ENCODE measurements around the gene CA10.

The CA10 gene

DNA sequence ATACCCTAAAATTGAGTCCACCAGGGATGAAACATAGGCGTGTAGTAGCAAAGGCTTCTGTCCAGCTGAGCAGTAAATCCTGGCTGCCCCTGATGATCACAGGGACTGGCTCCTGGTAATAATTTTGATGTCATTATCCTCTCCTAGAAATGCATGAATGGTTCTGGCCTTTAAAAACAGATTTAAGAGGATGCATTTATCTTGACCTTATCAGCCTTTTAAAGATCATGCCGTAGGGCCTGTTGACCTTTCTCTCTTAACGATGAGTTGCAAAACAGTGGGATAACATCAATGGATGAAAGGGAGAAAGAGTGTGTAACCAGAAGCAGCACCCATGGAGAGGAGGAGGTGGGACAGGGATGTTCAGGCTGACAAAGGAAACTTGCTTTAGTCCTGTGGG, 128.5 kb downstream of the CA10 start:
- H3K9me3 ChIP-seq (ENCODE audit: insufficient read depth, low read length, severe bottlenecking), result no peaks in the 10 kb centered on the region
- no peaks in the 10 kb centered on the region for H3K36me3 ChIP-seq (ENCODE audit: insufficient read depth, low read length)
- no peak for ATAC-seq (ENCODE audit: insufficient read depth, low read depth)
- no peaks in the 10 kb centered on the region for H4K20me1 ChIP-seq (ENCODE audit: insufficient read depth, low read length)
- TF ChIP-seq CTCF (IDR thresholded peaks at IDR 0.05; ENCODE audit: borderline replicate concordance, extremely low read depth, low read length, poor library complexity, severe bottlenecking) (no peak), EZH2 (IDR thresholded peaks at IDR 0.05; ENCODE audit: borderline replicate concordance, low read depth, low read length, severe bottlenecking) (no peak)
- H3K27ac ChIP-seq (ENCODE audit: low read length), result no peak overlapping the region
- H2AFZ ChIP-seq (ENCODE audit: low read depth, low read length), result no peak overlapping the region
- H3K4me2 ChIP-seq (ENCODE audit: insufficient read depth, low read length), result no peak overlapping the region
- H3K4me3 ChIP-seq (ENCODE audit: low read depth in 1 of 2, low read length in 2 of 2), result no peak overlapping the region
- DNase-seq, result no peak
- no peaks in the 10 kb centered on the region for H3K79me2 ChIP-seq (ENCODE audit: insufficient read depth, low read length)
- H3K27me3 ChIP-seq (ENCODE audit: insufficient read depth, low read length, poor library complexity), result no peaks in the 10 kb centered on the region
- no peaks in the 10 kb centered on the region for H3K4me1 ChIP-seq (ENCODE audit: insufficient read depth, low read length)
- H3K9ac ChIP-seq (ENCODE audit: low read depth, low read length), result no peak overlapping the region

DNA sequence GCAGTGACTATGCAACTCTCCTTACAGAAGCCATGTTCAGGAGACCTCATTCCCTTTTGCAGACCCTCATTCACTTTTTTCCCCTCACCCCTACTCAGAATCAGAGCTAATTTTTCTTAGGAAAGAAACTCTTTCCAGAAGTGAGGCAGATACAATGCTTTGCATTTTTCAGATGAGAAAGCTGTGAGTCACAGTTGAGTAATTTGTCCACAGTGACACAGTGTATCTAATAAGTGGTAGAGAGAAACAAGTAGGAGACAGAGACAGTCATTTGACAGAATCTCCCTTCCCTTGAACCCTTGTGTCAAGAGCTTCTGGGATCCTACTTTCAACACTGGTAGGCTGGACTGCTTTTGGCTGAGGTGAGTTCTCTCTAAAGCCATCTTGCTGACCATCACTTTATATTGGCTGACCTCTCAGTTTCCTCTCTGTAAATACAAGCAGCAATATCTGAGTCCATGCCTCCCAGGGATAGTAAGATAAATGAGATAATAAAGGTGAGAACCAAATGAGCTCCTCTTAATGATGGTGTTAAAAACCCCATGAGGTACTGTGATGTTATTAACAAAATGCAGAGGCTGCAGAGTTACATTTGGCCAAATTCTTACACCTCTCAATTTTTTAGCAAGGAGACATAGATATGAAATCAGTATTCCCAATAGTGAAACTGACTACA, 130.8 kb downstream of the CA10 start:
- DNase-seq (no peak), ATAC-seq (ENCODE audit: insufficient read depth, low read depth) (no peak)
- no peaks in the 10 kb centered on the region for H3K79me2 ChIP-seq (ENCODE audit: insufficient read depth, low read length)
- H4K20me1 ChIP-seq (ENCODE audit: insufficient read depth, low read length), result no peaks in the 10 kb centered on the region
- H3K4me2 ChIP-seq (ENCODE audit: insufficient read depth, low read length), result no peak overlapping the region
- no peak overlapping the region for H2AFZ ChIP-seq (ENCODE audit: low read depth, low read length)
- H3K9ac ChIP-seq (ENCODE audit: low read depth, low read length), result no peak overlapping the region
- no peak overlapping the region for H3K4me3 ChIP-seq (ENCODE audit: low read depth in 1 of 2, low read length in 2 of 2)
- H3K27me3 ChIP-seq (ENCODE audit: insufficient read depth, low read length, poor library complexity), result no peaks in the 10 kb centered on the region
- H3K27ac ChIP-seq (ENCODE audit: low read length), result no peak overlapping the region
- no peaks in the 10 kb centered on the region for H3K36me3 ChIP-seq (ENCODE audit: insufficient read depth, low read length)
- no peaks in the 10 kb centered on the region for H3K4me1 ChIP-seq (ENCODE audit: insufficient read depth, low read length)
- TF ChIP-seq EZH2 (IDR thresholded peaks at IDR 0.05; ENCODE audit: borderline replicate concordance, low read depth, low read length, severe bottlenecking), result no peak
- no peak for TF ChIP-seq CTCF (IDR thresholded peaks at IDR 0.05; ENCODE audit: borderline replicate concordance, extremely low read depth, low read length, poor library complexity, severe bottlenecking)
- no peaks in the 10 kb centered on the region for H3K9me3 ChIP-seq (ENCODE audit: insufficient read depth, low read length, severe bottlenecking)

DNA sequence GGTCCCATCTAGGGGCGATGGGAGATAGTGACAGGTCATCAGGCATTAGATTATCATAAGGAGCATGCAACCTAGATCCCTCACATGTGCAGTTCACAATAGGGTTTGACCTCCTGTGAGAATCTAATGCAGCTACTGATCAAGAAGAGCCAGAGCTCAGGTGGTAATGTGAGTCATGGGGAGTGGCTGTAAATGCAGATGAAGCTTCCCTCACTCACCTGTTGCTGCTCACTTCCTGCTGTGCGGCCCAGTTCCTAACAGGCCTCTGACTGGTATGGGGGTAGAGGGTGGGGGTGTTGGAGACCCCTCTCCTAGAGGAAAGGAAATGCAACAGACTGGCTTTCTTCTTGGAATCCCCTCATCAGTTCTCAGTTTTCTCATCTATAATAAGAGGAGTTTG, 131.4 kb downstream of the CA10 start:
- H3K9me3 ChIP-seq (ENCODE audit: insufficient read depth, low read length, severe bottlenecking), result no peaks in the 10 kb centered on the region
- TF ChIP-seq CTCF (IDR thresholded peaks at IDR 0.05; ENCODE audit: borderline replicate concordance, extremely low read depth, low read length, poor library complexity, severe bottlenecking) (no peak), EZH2 (IDR thresholded peaks at IDR 0.05; ENCODE audit: borderline replicate concordance, low read depth, low read length, severe bottlenecking) (no peak)
- H3K27ac ChIP-seq (ENCODE audit: low read length), result no peak overlapping the region
- H3K9ac ChIP-seq (ENCODE audit: low read depth, low read length), result no peak overlapping the region
- H3K4me1 ChIP-seq (ENCODE audit: insufficient read depth, low read length), result no peaks in the 10 kb centered on the region
- no peak for DNase-seq
- H3K27me3 ChIP-seq (ENCODE audit: insufficient read depth, low read length, poor library complexity), result no peaks in the 10 kb centered on the region
- H3K4me3 ChIP-seq (ENCODE audit: low read depth in 1 of 2, low read length in 2 of 2), result no peak overlapping the region
- no peaks in the 10 kb centered on the region for H3K36me3 ChIP-seq (ENCODE audit: insufficient read depth, low read length)
- H3K79me2 ChIP-seq (ENCODE audit: insufficient read depth, low read length), result no peaks in the 10 kb centered on the region
- no peaks in the 10 kb centered on the region for H4K20me1 ChIP-seq (ENCODE audit: insufficient read depth, low read length)
- H3K4me2 ChIP-seq (ENCODE audit: insufficient read depth, low read length), result no peak overlapping the region
- ATAC-seq (ENCODE audit: insufficient read depth, low read depth), result no peak
- no peak overlapping the region for H2AFZ ChIP-seq (ENCODE audit: low read depth, low read length)

All from DND-41 (cell line).